Putamen (tissue), 1 donor: ENCODE measurements around the gene PIK3CG.
"Not testable (repeated sequence)": the region's sequence is repeated elsewhere in the genome, so short reads cannot be mapped to it uniquely, and the experiment has no call there.

ENCODE experiments used
- DNase-seq: peaks from one replicate; pipeline ENCODE4 v3.0.0-alpha.2; 2016; ENCODE audit warnings: low spot score

The PIK3CG gene

GRCh38 chr7:106938803-106939202, 73.7 kb downstream of the PIK3CG start:
- DNase-seq, result no peak

GRCh38 chr7:106944035-106944665, 79.1 kb downstream of the PIK3CG start:
- DNase-seq, result no peak

GRCh38 chr7:106947244-106947728, 82.2 kb downstream of the PIK3CG start:
- DNase-seq, result peak; percentile 59

DNA sequence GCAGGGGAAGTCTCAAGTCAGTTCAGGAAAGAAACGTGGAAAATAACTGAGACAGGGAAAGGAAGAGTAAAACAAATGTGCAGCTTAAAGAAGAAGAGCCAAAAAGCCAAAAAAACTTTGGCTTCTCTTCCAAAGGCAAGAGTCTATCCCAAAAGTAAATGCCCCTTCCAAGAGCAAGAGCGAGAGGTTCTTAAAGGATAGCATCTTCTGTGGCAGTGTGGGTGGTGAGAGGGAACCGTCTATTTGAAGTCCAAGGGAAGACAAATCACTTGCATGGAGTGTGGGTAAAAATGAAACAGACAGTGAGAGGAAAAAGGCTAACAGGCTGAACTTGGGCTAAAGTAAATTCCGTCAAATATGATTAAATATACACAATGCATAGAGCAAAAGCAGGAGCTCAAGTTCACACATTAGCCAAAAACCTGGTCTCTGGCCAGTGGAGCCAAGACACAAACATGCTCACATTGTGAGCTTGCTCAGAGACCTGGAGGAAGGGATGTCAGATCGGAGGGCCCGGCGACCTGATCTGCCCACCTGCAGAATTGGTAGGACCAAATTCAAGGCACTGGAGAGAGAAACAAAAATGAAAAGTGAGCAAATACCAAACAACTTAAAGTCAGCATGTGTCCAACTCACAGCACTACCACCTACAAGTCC, 87.0 kb downstream of the PIK3CG start:
- DNase-seq, result no peak

- peak; percentile 63 for DNase-seq
Measured at GRCh38 chr7:106952658-106953231, 87.7 kb downstream of the PIK3CG start.

GRCh38 chr7:106954840-106955239, 89.8 kb downstream of the PIK3CG start:
- no peak for DNase-seq

GRCh38 chr7:106955857-106956256, 90.8 kb downstream of the PIK3CG start:
- not testable (repeated sequence) for DNase-seq
